Activated B cell treated with CpG ODN at 0.5 μM for 24 hours (primary cell): ENCODE results near the gene PRKCE. TPM values are rescaled to one million over a fixed set of nuclear protein-coding genes. Genes with fewer than 3 reads are reported as not detected.

Experiments
- ATAC-seq: fragments of 200-7000 bp; cut with Tn5 transposase; one replicate; pipeline ENCODE4 v1.10.0; 2021; ENCODE audit warnings: low read depth, mild to moderate bottlenecking, moderate library complexity
- CTCF ChIA-PET: fragments of 350-600 bp; sonication (Branson Sonifier 250); formaldehyde crosslinking; loops from one replicate; lab custom pipeline; 2021; ENCODE audit warnings: antibody characterized with exemption; lab: Charles Lee
- POLR2A ChIA-PET: fragments of 350-600 bp; sonication (Branson Sonifier 250); formaldehyde crosslinking; loops from one replicate; lab custom pipeline; 2021; ENCODE audit warnings: antibody characterized with exemption; lab: Charles Lee
- DNase-seq: peaks from one replicate; pipeline ENCODE4 v3.0.0; 2022
- H3K27ac Mint-ChIP-seq: one replicate; pipeline ENCODE4 v1.8.0; 2020; ENCODE audit warnings: mixed read lengths
- H3K27me3 Mint-ChIP-seq: one replicate; pipeline ENCODE4 v1.8.0; 2021; ENCODE audit warnings: mixed read lengths
- H3K36me3 Mint-ChIP-seq: one replicate; pipeline ENCODE4 v1.8.0; 2021; ENCODE audit warnings: low read depth, mixed read lengths
- H3K4me1 Mint-ChIP-seq: one replicate; pipeline ENCODE4 v1.8.0; 2021; ENCODE audit warnings: mixed read lengths
- H3K4me3 Mint-ChIP-seq: one replicate; pipeline ENCODE4 v1.8.0; 2020; ENCODE audit warnings: mild to moderate bottlenecking, mixed read lengths
- H3K9me3 Mint-ChIP-seq: one replicate; pipeline ENCODE4 v1.8.0; 2020; ENCODE audit warnings: mixed read lengths
- intact Hi-C: fragments of 100-400 bp; cut with micrococcal nuclease; formaldehyde crosslinking; loops from one replicate; pipeline ENCODE4 v1.15.1; 2024
- total RNA-seq: library from RNA; stranded (reverse); gene quantifications from 2 replicates; pipeline ENCODE4 v1.2.3, GENCODE V29; 2022
- TF ChIP-seq, protein P1 (sequence below): fragments of 200-600 bp; IDR thresholded peaks from one replicate; pipeline ENCODE4 v1.8.0; 2022; ENCODE audit warnings: antibody characterized with exemption, mild to moderate bottlenecking

The PRKCE gene
- total RNA-seq, 1 donor from 2014 or later: 53.8 TPM

DNA sequence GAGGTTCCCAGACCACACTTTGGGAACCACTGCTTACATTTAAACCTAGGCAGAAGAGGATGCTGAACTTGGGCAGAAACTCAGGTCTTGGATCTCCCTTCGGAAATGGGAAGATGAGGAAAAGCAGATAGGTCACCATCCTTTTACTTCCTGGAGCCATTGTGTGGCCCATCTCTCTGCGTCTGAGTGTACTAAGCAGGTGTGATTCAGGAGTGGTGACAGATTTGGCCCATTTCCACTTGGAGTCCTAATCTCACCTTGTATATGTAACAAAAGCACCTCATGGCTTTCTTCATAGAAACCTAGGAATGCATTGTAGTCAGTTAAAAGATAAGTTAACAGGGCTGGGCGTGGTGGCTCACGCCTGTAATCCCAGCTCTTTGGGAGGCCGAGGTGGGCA, 71.0 kb downstream of the PRKCE start:
- H3K4me1 Mint-ChIP-seq: peaks cover 85% of the 10 kb centered on the region
- no peak for ATAC-seq
- POLR2A ChIA-PET: no interaction called here
- intact Hi-C loops: no loop called here
- TF ChIP-seq, protein P1, sequence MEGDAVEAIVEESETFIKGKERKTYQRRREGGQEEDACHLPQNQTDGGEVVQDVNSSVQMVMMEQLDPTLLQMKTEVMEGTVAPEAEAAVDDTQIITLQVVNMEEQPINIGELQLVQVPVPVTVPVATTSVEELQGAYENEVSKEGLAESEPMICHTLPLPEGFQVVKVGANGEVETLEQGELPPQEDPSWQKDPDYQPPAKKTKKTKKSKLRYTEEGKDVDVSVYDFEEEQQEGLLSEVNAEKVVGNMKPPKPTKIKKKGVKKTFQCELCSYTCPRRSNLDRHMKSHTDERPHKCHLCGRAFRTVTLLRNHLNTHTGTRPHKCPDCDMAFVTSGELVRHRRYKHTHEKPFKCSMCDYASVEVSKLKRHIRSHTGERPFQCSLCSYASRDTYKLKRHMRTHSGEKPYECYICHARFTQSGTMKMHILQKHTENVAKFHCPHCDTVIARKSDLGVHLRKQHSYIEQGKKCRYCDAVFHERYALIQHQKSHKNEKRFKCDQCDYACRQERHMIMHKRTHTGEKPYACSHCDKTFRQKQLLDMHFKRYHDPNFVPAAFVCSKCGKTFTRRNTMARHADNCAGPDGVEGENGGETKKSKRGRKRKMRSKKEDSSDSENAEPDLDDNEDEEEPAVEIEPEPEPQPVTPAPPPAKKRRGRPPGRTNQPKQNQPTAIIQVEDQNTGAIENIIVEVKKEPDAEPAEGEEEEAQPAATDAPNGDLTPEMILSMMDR: no peak
- H3K9me3 Mint-ChIP-seq: peaks cover 2% of the 10 kb centered on the region
- no peaks in the 10 kb centered on the region for H3K27me3 Mint-ChIP-seq
- no peak for DNase-seq
- peak overlapping the region; percentile 32 for H3K4me3 Mint-ChIP-seq
- CTCF ChIA-PET: no interaction called here
- H3K27ac Mint-ChIP-seq: peak overlapping the region; percentile 98
- H3K36me3 Mint-ChIP-seq: no peaks in the 10 kb centered on the region

GRCh38 chr2:45723857-45724256, 72.4 kb downstream of the PRKCE start:
- ChIA-PET CTCF (interaction anchor here (1.6 kb wide), 1 partner anchor 72 kb away, joined by 7 read pairs; the partner anchor contains the start of gene PRKCE), POLR2A (interaction anchor here (0.8 to 3.1 kb wide), 4 partner anchors 25 to 74 kb away, joined by 3 to 17 read pairs (median 6); no protein-coding TSS in a partner anchor)
- Mint-ChIP-seq H3K27me3 (no peaks in the 10 kb centered on the region), H3K4me1 (peaks cover 95% of the 10 kb centered on the region), H3K4me3 (peak overlapping the region; percentile 56), H3K9me3 (peaks cover 2% of the 10 kb centered on the region), H3K36me3 (no peaks in the 10 kb centered on the region), H3K27ac (peak overlapping the region; percentile 98)
- no peak for DNase-seq
- TF ChIP-seq, protein P1: no peak
- ATAC-seq: no peak
- intact Hi-C loops: no loop called here

DNA sequence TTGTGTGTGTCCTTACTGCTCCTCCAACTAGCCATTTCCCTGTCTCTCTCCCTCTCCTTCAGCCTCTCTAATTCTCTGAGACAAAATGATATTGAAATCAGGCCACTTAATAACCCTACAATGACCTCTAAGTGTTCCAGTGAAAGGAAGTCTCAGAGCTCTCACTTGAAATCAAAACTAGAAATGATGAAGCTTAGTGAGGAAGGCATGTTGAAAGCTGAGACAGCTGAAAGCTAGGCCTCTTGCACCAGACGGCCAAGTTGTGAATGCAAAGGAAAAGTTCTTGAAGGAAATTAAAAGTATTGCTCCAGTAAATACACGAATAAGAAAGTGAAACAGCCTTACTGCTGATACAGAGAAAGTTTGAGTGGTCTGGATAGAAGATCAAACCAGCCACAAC, 72.9 kb downstream of the PRKCE start:
- ATAC-seq: no peak
- H3K27me3 Mint-ChIP-seq: no peaks in the 10 kb centered on the region
- POLR2A ChIA-PET: interaction anchor here (0.9 to 3.1 kb wide), 6 partner anchors 12 to 74 kb away, joined by 3 to 18 read pairs (median 6); partner anchors contain the start of gene PRKCE
- TF ChIP-seq, protein P1: no peak
- peak overlapping the region; percentile 98 for H3K27ac Mint-ChIP-seq
- intact Hi-C loops: no loop called here
- no peaks in the 10 kb centered on the region for H3K36me3 Mint-ChIP-seq
- H3K9me3 Mint-ChIP-seq: peaks cover 2% of the 10 kb centered on the region
- CTCF ChIA-PET: interaction anchor here (0.6 to 1.6 kb wide), 3 partner anchors 72 to 826 kb away, joined by 3 to 7 read pairs (median 3); partner anchors contain the start of gene PRKCE
- DNase-seq: no peak
- H3K4me1 Mint-ChIP-seq: peaks cover 95% of the 10 kb centered on the region
- peak overlapping the region; percentile 56 for H3K4me3 Mint-ChIP-seq

- ATAC-seq: no peak
- CTCF ChIA-PET: interaction anchor here (1.0 kb wide), 2 partner anchors 10 to 31 kb away, joined by 3 read pairs; no protein-coding TSS in a partner anchor
- POLR2A ChIA-PET: interaction anchor here (0.6 to 3.1 kb wide), 4 partner anchors 24 to 76 kb away, joined by 3 to 18 read pairs (median 10); partner anchors contain the start of gene PRKCE
These were observed 74.3 kb downstream of the PRKCE start for GRCh38 chr2:45725731-45726130.

DNA sequence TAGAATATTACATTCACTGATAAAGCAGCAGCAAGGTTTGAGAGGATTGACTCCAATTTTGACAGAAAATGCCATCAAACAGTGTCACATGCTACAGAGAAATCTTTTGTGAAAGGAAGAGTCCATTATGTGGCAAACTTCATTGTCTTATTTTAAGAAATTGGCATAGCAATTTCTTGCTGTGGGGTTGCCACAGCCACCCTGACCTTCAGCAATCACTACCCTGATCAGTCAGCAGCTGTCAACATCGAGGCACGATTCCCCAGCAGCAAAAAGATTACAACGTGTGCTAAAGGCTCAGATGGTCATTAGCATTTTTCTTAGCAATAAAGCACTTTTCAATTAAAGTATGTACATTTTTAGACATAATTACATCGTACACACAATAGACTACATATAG, 74.7 kb downstream of the PRKCE start:
- H3K9me3 Mint-ChIP-seq: peaks cover 5% of the 10 kb centered on the region
- H3K27ac Mint-ChIP-seq: peak overlapping the region; percentile 98
- H3K36me3 Mint-ChIP-seq: no peaks in the 10 kb centered on the region
- TF ChIP-seq, protein P1: no peak
- no peak for DNase-seq
- ATAC-seq: no peak
- intact Hi-C loops: loop anchor here (5.0 kb wide), 1 partner anchor 181 kb away; no protein-coding TSS in a partner anchor
- no peak overlapping the region for H3K4me3 Mint-ChIP-seq
- H3K27me3 Mint-ChIP-seq: no peaks in the 10 kb centered on the region
- H3K4me1 Mint-ChIP-seq: peaks cover 94% of the 10 kb centered on the region
- CTCF ChIA-PET: interaction anchor here (1.0 kb wide), 2 partner anchors 9 to 32 kb away, joined by 3 read pairs; no protein-coding TSS in a partner anchor
- POLR2A ChIA-PET: interaction anchor here (0.6 to 9.1 kb wide), 6 partner anchors 25 to 163 kb away, joined by 3 to 211 read pairs (median 11); partner anchors contain the start of gene PRKCE

More at GRCh38 chr2:45725731-45726130, 74.3 kb downstream of the PRKCE start:
- no peaks in the 10 kb centered on the region for H3K36me3 Mint-ChIP-seq
- TF ChIP-seq, protein P1: no peak
- H3K4me1 Mint-ChIP-seq: peaks cover 93% of the 10 kb centered on the region
- peak overlapping the region; percentile 98 for H3K27ac Mint-ChIP-seq
- intact Hi-C loops: loop anchor here (5.0 kb wide), 1 partner anchor 182 kb away; no protein-coding TSS in a partner anchor
- H3K27me3 Mint-ChIP-seq: no peaks in the 10 kb centered on the region
- DNase-seq: no peak
- no peak overlapping the region for H3K4me3 Mint-ChIP-seq
- H3K9me3 Mint-ChIP-seq: peaks cover 5% of the 10 kb centered on the region
